GM19239 (cell line): Measurements from ENCODE around the gene NT5C.
A peak's percentile ranks its signal among the peaks of the same experiment; 100 is the strongest.

ENCODE experiments used
- DNase-seq: peaks from one replicate; pipeline ENCODE4 v3.0.0; 2011; ENCODE audit warnings: low spot score; ENCODE audit not compliant: insufficient read length
- FAIRE-seq: peaks from 2 replicates; lab custom pipeline; 2011; peaks lifted over from hg19 to GRCh38; lab: Jason Lieb, UNC

Gene NT5C

DNA sequence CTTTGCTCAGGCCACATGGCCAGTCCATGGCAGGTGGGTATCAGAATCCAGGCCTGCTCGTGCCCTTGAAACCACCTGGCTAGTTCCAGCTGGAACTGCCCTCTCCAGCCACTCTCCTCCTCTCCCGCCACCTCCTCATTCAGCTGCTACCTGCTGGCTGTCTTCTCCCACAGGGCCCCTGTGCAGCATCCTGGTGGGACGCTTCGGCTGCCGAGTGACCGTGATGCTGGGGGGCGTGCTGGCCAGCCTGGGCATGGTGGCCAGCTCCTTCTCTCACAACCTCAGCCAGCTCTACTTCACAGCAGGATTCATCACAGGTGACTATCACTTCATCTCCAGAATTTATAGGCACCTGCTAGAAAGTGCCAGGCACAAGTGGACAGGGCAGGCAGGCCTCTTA, 33.7 kb downstream of the NT5C start:
- no peak for DNase-seq
- FAIRE-seq = no peak

DNA sequence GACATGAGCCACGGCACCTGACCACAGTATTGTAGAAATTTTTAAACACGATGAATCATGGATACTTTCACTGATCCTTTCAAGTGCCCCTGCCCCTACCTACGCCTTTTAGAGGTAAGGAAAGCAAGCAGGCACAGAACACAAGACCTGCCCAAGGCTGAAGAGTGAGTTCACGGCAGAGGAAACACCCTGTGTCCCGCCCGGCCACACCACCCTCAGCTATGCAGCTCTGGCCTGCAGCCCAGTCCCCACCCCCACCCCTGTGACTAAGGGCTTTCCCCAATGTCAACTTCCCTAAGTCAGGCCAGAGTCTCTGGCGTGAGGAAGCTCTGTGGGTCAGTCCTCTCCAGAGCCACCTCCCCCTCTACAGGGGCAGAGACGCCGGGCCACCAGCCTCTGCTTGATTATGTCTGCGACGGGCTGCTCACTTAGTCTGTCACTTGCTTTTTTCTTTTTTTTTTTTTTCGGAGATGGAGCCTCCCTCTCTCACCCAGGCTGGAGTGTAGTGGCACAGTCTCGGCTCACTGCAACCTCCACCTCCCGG, 35.4 kb downstream of the NT5C start:
- no peak for DNase-seq
- no peak for FAIRE-seq

DNA sequence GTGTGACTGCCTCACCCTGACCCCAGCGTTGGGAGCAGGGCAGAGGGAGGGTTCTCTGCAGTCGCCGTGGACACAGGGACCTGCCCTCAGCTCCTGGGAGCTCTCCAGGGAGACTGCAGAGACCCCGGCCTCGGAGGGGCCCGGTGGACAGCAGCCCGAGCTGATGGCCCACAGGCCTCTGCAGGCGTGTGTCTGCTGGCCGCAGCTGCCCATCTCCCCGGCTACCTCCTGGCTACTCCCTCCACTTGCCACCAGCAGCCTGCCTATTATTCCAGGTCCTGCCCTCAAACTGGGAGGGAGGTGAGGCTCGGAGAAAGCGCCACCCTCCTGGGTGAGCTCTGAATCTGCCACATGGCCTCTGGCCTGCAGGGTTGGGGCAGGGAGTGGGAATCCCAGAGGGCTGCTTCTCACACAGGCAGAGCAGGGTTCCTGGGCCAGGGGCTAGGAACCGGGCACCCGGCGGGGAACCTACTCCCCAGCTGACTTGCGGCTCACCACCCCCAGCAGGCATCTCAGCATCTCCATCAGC, 36.6 kb downstream of the NT5C start:
- FAIRE-seq (no peak), DNase-seq (no peak)

DNA sequence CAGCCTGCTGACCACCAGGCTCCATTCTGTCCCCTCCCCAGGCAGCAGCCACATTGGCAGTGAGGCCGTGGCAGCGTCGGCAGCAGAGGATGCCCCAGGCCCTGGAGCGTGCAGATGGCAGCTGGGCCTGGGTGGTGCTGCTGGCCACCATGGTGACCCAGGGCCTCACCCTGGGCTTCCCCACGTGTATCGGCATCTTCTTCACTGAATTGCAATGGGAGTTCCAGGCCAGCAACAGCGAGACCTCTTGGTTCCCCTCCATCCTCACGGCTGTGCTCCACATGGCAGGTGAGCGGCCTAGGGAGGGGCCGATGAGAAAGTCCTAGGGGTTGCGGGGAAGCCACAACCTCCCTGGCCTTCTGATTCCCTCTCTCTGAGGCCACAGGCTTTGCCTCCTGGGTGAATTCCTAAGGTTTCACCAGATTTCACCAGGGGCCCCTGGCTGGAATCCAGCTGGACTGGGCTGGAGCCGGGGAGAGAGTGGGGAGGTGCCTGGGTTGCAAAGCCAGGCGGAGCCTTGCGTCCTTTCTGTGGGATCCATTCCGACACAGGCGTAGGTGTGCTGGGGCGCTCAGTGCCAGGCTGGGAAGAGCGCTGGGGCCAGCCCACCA, 37.9 kb downstream of the NT5C start:
- no peak for DNase-seq
- no peak for FAIRE-seq

DNA sequence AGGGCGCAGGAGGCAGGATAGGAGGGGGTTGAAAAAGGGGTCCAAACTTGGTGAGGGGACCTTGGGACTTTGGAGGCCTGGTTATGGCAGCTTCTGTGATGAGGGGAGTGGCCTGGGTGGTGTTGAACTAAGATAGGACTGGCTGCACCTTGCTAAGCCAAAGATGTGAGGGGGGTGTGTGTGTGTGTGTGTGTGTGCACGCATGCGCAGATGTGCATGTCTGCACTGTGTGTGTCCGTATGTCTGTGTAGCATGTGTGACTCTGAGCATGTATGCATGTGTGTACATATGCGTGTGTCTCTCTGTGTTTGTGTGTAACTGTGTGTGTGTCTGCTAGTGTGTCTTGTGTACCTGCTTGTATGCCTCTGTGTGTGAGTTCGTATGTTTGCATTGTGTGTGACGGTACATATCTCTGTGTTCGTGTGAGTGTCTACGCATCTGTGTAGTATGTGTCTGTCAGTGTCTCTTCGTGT, 39.7 kb downstream of the NT5C start:
- DNase-seq (no peak), FAIRE-seq (no peak)

DNA sequence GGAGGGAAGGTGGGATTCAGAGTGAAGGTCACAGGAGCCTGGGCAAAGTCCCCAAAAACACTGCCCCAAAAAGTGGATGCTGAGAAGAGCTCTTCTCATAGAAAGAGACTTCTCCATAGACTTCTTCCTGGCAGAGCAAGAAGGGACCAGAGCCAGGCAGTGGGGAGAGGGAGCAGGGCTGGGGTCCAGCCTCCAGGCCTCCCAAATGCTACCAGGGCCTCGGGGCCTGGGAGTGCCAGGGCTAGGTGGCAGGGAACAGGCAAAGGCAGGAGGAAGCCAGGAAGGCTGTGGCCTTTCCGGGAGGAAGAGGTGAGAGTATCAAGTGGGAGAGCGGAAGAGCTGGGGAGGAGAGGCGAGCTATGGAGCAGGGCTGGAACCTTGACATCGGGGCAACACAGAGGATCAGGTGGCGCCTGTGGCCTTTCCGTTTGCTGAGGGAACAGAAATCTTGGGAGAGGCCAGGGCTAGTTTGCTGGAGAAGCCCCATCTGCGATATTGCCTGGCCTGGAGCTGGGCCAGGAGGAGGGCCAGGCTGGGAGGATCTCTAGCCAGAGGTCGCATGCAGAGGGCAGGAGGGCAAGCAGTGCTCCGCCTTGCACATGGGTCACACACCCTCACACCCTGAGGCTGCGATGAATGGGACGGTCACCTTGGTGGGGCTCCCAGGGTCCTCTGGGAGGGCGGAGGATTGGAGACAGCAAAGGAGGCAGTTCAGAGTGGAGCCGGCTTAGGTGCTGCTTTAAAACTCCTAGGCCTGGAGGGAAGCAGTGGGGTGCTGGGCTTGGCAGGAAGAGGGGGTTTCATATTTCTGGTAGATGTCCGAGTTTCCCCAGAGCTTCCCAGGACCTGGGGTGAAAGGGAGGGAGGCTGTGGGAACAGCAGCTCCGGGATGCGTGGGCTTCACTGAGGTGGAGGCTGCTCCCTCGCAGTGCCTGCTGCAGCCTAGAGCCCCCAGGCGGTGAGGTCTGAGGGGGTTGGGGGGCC, 40.4 kb downstream of the NT5C start:
- no peak for FAIRE-seq

DNA sequence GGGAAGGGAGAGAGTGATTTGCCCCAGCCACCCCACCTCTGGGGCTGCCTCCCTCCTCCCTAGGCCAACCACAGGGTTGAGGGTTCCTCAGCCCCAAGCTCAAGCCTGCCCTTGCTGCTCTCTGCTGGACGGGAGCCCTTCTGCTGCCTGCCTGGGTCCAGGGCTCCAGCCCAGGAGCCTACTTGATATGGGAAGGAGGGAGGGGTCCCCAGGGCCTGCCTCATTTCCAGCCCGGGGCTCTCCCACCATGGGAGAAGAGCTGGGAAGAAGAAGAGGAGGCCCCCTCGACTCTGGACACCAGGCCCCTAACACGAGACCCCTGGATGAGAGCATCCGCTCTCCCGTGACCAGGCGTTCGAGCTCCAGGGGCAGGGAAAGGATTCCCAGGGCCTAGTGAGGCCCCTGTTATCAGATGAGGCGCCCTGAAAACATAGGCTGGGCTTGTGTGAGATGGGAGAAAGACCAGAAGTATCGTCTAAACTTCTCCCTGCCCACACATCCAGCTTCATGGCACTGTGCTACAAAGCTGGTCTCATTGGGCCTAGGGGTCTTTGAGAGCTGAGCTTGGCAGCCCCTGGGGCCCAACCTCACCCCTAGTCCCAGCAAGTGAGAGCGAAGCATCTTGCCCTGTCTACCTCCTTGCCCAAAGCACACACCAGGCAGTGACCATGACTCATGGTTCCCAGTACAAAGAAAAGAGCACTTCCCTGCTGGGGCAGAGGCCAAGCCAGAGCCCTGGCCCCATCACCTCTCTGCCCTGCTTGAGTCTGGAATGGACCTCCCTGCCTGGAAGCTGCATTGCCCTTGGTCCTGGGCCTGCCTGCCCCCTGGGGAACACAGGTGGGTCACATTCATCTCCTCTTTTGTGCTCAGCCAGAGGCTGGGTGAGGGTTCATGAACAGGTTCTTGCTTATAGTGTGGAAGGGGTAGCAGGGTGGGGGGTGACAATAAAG, 42.8 kb downstream of the NT5C start:
- DNase-seq = no peak
- FAIRE-seq = no peak

More for the DNA sequence above, 40.4 kb downstream of the NT5C start:
- DNase-seq = no peak

DNA sequence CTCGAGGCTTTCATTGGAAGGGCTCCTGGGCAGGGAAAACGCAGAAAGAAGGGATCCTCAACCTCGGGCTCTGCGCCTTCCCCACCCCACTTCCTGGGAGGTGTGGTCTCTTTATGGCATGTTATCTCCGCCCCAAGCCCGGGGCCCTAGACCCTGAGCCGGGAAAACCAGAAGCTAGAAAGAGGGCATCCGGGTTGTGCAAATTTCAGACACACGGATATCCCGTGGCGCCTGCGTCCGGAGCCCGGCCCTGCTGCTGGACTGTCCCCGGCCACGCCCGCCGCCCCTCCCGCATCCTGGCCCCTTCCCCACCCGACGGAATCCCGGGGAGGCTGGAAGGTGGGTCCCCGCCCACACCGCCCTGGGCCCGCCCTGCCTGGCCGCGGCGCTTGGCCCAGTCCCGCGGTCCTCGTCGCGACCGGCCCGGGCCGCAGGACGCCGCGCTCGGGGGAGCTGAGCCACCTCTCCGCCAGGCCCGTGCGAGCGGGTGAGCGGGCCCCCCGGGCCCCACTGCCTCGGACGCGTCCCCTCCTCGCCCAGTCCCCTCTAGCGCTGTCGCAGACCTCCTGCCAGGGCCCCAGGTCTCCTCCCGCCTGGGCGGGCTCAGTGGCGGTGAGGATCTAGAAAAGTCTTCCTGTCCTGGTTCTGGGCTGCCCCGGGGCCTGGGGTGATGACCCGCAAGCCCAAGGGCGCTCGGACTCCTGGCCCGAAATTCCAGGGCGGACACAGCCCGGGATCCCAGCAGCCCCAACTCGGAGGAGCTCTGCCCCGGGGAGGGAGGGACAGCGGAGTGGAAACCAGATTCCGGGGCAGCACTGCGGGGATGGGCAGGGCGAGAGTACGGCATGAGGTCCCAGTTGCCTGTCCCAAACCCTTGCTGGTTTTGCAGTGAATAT, 43.7 kb downstream of the NT5C start, which contains the start of gene SLC16A5:
TSS of gene SLC16A5 (plus strand) at position 397 of the 896 bp plus-strand sequence. CDS start 5,683 bp downstream, outside the sequence.
- FAIRE-seq (peak; percentile 74), DNase-seq (peak; percentile 57)

DNA sequence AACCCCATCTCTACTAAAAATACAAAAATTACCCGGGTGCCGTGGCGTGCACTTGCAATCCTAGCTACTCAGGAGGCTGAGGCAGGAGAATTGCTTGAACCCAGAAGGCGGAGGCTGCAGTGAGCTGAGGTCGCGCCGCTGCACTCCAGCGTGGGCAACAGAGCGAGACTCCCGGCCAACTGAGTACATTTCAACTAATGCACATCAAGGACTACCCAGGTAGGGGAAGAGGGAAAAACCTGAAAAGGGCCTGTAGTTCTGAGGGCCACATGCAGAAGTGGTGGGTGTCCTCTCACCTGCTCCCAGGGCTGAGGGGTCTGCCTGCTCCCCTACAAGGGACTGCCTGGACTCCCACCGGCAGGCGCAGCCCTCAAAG, 44.4 kb downstream of the NT5C start:
- no peak for FAIRE-seq
- DNase-seq = no peak

DNA sequence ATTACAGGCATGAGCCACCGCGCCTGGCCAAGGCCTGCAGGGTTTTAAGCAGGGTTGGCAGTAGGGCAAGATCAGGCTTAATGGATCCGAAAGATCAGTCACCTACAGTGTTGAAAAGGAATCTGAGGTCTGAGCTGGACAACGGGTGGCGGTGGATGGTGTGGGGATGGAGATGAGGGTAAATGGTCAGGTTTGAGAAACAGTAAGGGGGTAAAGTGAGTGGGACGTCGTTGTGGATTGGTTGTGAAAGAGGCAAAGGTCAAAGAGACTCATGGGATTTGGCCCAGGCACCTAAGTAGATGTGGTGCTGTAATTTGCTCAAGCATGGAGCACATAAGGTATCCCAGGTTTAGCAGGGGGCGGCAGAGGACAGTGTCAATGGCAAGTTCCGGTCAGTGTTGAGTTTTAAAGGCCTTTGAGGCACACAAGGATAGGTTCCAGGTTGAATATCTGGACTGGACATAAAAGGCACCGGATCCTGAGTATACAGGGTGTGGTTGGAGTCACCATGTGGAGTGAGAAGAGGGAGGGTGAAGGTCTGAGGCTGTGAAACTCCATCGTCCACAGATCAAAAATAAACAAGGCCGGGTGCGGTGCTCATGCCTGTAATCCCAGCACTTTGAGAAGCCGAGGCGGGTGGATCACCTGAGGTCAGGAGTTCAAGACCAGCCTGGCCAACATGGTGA, 44.9 kb downstream of the NT5C start:
- FAIRE-seq (no peak), DNase-seq (no peak)

DNA sequence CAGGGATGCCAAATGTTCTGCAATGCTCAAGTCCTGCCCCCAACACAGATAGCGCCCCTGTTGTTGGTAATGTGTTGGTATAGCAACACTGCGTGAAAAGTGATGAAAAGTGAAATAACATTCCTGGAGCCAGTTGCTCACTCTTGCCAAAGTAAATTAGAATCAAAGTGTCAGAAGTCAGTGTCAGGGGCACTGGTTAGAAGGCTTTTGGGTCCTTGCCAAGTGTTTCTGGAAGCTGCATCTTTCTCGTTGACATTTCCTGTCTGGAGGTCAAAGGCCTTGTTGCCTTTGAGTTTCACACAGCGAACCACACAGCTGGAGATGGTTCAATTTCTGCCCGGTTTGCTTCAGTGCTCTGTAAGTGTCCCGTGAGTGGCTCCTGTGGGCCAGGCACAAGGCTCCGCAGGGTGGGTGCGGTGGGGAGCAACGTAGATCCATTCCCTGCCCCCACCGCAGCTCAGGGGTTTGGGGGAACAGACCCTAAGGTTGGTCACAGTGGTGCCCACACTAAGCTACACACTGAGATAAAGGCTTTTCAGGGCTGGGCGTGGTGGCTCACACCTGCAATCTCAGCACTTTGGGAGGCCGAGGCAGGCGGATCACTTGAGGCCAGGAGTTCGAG, 47.4 kb downstream of the NT5C start:
- FAIRE-seq = no peak

DNA sequence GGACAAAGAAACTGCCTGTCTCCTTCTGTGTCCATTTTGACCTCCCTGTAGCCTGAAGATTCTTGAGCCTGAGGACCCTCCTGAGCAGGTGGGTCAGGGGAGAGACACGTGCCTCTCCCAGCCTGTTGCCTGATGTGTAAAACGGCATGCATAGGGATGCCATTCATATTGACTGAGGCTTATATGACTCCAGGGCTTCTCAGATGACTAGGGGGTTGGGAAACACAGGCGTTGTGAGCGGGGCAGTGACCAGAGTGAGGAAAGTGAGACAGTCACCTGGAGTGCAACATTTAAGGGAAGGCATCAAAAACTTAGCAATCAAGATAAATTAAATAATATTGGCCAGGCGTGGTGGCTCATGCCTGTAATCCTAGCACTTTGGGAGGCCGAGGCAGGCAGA, 48.9 kb downstream of the NT5C start:
- DNase-seq (no peak), FAIRE-seq (no peak)

More for the DNA sequence above, 47.4 kb downstream of the NT5C start:
- DNase-seq = no peak

DNA sequence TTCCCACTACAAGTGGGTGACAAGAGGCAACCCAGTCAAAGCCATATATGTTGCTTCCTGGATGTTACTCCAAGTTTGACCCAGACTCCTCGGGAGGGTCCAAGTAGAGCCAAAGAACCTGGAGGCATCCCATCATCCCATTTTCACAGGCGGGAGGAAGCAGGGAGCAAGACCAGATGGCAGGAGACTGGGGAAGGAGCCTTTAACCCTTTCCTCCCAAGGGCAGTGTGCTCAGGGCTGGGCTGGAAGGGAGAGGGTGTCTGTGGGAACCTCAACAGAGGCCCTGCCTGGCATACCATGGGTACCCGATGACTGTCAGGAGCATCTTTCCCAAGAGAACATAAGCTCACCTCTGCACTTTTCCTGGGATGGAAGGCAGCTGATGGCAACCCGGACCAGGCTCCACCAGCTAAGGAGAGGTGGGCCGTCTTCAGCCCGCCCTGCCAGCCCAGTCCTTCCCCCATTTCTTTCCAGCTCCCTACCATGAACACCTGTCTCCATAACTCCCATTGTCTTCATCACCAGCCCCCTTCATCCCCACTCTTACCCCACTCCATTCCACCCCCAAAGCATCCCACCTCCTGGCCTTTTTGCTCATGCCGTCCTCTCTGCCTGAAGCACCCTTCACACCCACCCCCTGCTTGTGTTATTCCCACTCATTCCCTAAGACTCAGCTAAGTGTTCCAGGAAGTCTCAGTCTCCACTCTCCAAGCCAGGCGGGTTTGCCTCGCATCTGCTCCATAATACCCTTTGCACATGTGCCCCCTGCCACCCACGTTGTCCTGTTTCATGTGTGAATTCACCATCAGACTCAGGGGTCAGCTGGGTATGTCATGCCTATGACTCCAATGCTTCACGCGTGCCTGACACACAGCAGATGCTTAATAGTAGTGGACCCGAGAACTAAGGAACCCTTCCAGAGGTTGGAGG, 49.7 kb downstream of the NT5C start:
- FAIRE-seq (no peak), DNase-seq (no peak)
